Muscle layer of duodenum (tissue), 2 donors: Measurements from ENCODE around the gene IFI44L.

Experiments
- H3K27ac ChIP-seq: one replicate; pipeline ENCODE4 v1.7.0; 2013; ENCODE audit warnings: mild to moderate bottlenecking, low read length
- H3K27me3 ChIP-seq: one replicate; pipeline ENCODE4 v1.7.0; 2013; ENCODE audit warnings: low read depth, mild to moderate bottlenecking, control low read depth, low read length
- H3K36me3 ChIP-seq, 2 donors: one replicate each; pipeline ENCODE4 v1.7.0; 2013; ENCODE audit warnings: low read length in 2 of 2, control low read depth in 1 of 2, mild to moderate bottlenecking in 1 of 2; ENCODE audit not compliant: insufficient read depth in 2 of 2, control insufficient read depth in 1 of 2
- H3K4me1 ChIP-seq, 2 donors: one replicate each; pipeline ENCODE4 v1.7.0; 2013; ENCODE audit warnings: low read length in 2 of 2, mild to moderate bottlenecking in 2 of 2, control low read depth in 1 of 2, moderate library complexity in 1 of 2; ENCODE audit not compliant: insufficient read depth in 2 of 2, control insufficient read depth in 1 of 2
- H3K4me3 ChIP-seq, 2 donors: one replicate each; pipeline ENCODE4 v1.7.0; 2013; ENCODE audit warnings: low read length in 2 of 2, low read depth in 1 of 2, mild to moderate bottlenecking in 1 of 2
- H3K9me3 ChIP-seq, 2 donors: one replicate each; pipeline ENCODE4 v1.7.0; 2013; ENCODE audit warnings: low read length in 2 of 2, control low read depth in 1 of 2, mild to moderate bottlenecking in 1 of 2; ENCODE audit not compliant: control insufficient read depth in 1 of 2
- donor health status: healthy.

IFI44L gene

GRCh38 chr1:78668427-78668826, 48.2 kb downstream of the IFI44L start:
- Histone ChIP-seq H3K9me3 (no peaks in the 10 kb centered on the region), H3K4me1 (no peaks in the 10 kb centered on the region), H3K36me3 (no peaks in the 10 kb centered on the region), H3K4me3 (no peak overlapping the region), H3K27me3 (no peaks in the 10 kb centered on the region), H3K27ac (no peak overlapping the region)

- Histone ChIP-seq H3K9me3 (no peaks in the 10 kb centered on the region), H3K4me1 (no peaks in the 10 kb centered on the region), H3K4me3 (no peak overlapping the region), H3K27ac (no peak overlapping the region), H3K36me3 (no peaks in the 10 kb centered on the region), H3K27me3 (no peaks in the 10 kb centered on the region)
Measured at GRCh38 chr1:78672428-78672827, 52.2 kb downstream of the IFI44L start.

GRCh38 chr1:78673120-78673519, 52.9 kb downstream of the IFI44L start:
- no peaks in the 10 kb centered on the region for H3K27me3 ChIP-seq
- no peaks in the 10 kb centered on the region for H3K36me3 ChIP-seq
- H3K4me3 ChIP-seq, result no peak overlapping the region
- no peaks in the 10 kb centered on the region for H3K9me3 ChIP-seq
- no peaks in the 10 kb centered on the region for H3K4me1 ChIP-seq
- no peak overlapping the region for H3K27ac ChIP-seq

- no peaks in the 10 kb centered on the region for H3K27me3 ChIP-seq
- H3K4me1 ChIP-seq, result no peaks in the 10 kb centered on the region
- H3K36me3 ChIP-seq, result no peaks in the 10 kb centered on the region
- H3K27ac ChIP-seq, result no peak overlapping the region
- H3K9me3 ChIP-seq, result no peaks in the 10 kb centered on the region
- no peak overlapping the region for H3K4me3 ChIP-seq
Measured at GRCh38 chr1:78676347-78676982, 56.2 kb downstream of the IFI44L start.

GRCh38 chr1:78676993-78677392, 56.7 kb downstream of the IFI44L start:
- Histone ChIP-seq H3K27me3 (no peaks in the 10 kb centered on the region), H3K36me3 (no peaks in the 10 kb centered on the region), H3K4me3 (no peak overlapping the region), H3K27ac (no peak overlapping the region), H3K9me3 (no peaks in the 10 kb centered on the region), H3K4me1 (no peaks in the 10 kb centered on the region)

GRCh38 chr1:78677788-78678187, 57.5 kb downstream of the IFI44L start:
- no peaks in the 10 kb centered on the region for H3K4me1 ChIP-seq
- H3K4me3 ChIP-seq, result no peak overlapping the region
- no peak overlapping the region for H3K27ac ChIP-seq
- H3K9me3 ChIP-seq, result no peaks in the 10 kb centered on the region
- H3K36me3 ChIP-seq, result no peaks in the 10 kb centered on the region
- H3K27me3 ChIP-seq, result no peaks in the 10 kb centered on the region

GRCh38 chr1:78678324-78678723, 58.1 kb downstream of the IFI44L start:
- H3K4me3 ChIP-seq, result no peak overlapping the region
- no peaks in the 10 kb centered on the region for H3K4me1 ChIP-seq
- H3K27me3 ChIP-seq, result no peaks in the 10 kb centered on the region
- no peaks in the 10 kb centered on the region for H3K36me3 ChIP-seq
- H3K9me3 ChIP-seq, result no peaks in the 10 kb centered on the region
- no peak overlapping the region for H3K27ac ChIP-seq

- H3K9me3 ChIP-seq, result no peaks in the 10 kb centered on the region
- no peak overlapping the region for H3K27ac ChIP-seq
- H3K27me3 ChIP-seq, result no peaks in the 10 kb centered on the region
- H3K4me3 ChIP-seq, result no peak overlapping the region
- H3K4me1 ChIP-seq, result no peaks in the 10 kb centered on the region
- no peaks in the 10 kb centered on the region for H3K36me3 ChIP-seq
Measured at GRCh38 chr1:78681265-78681664, 61.0 kb downstream of the IFI44L start.

GRCh38 chr1:78682496-78682895, 62.2 kb downstream of the IFI44L start:
- Histone ChIP-seq H3K9me3 (no peaks in the 10 kb centered on the region), H3K27me3 (no peaks in the 10 kb centered on the region), H3K4me3 (no peak overlapping the region)

GRCh38 chr1:78683079-78683478, 62.8 kb downstream of the IFI44L start:
- H3K36me3 ChIP-seq, result no peaks in the 10 kb centered on the region
- no peaks in the 10 kb centered on the region for H3K4me1 ChIP-seq
- H3K27me3 ChIP-seq, result no peaks in the 10 kb centered on the region
- no peak overlapping the region for H3K27ac ChIP-seq
- H3K9me3 ChIP-seq, result no peaks in the 10 kb centered on the region
- H3K4me3 ChIP-seq, result no peak overlapping the region

More at GRCh38 chr1:78682496-78682895, 62.2 kb downstream of the IFI44L start:
- Histone ChIP-seq H3K36me3 (no peaks in the 10 kb centered on the region), H3K27ac (no peak overlapping the region), H3K4me1 (no peaks in the 10 kb centered on the region)

GRCh38 chr1:78687315-78687714, 67.1 kb downstream of the IFI44L start:
- Histone ChIP-seq H3K36me3 (no peaks in the 10 kb centered on the region), H3K4me1 (no peaks in the 10 kb centered on the region), H3K27me3 (no peaks in the 10 kb centered on the region), H3K27ac (no peak overlapping the region), H3K4me3 (no peak overlapping the region), H3K9me3 (no peaks in the 10 kb centered on the region)

- Histone ChIP-seq H3K27ac (no peak overlapping the region), H3K4me1 (no peaks in the 10 kb centered on the region), H3K9me3 (no peaks in the 10 kb centered on the region), H3K27me3 (no peaks in the 10 kb centered on the region), H3K4me3 (no peak overlapping the region), H3K36me3 (no peaks in the 10 kb centered on the region)
Measured at GRCh38 chr1:78687914-78688313, 67.7 kb downstream of the IFI44L start.
